ENCODE data around the gene DIS3L2. TPM values are rescaled to one million over a fixed set of nuclear protein-coding genes. Genes with fewer than 3 reads are reported as not detected.

DIS3L2 gene
- total and polyA plus RNA-seq, 2 of the 8 experiments (the other 6 are each of a cell fraction or from before 2014, with no cell fraction given), result 11.5 to 21.6 TPM

GRCh38 chr2:232210306-232210705 lies 248.8 kb downstream of the DIS3L2 start:
- DNase-seq (ENCODE audit: low read depth in 1 of 2, low spot score in 2 of 2), result no peak
- Histone ChIP-seq H3K56ac (replicated peaks; ENCODE audit: insufficient read length, low read depth, low read length) (no peak overlapping the region), H2BK120ac (replicated peaks; ENCODE audit: low read depth, low read length) (no peak overlapping the region), H3K4me2 (ENCODE audit: insufficient read depth in 1 of 2, low read depth in 2 of 2, low read length in 2 of 2) (no peak overlapping the region), H3K9me3 (ENCODE audit: insufficient read depth in 2 of 2, low read depth in 1 of 2, low read length in 1 of 2) (no peaks in the 10 kb centered on the region), H3K27me3 (replicated peaks in 1 of 4; ENCODE audit: control insufficient read depth in 3 of 4, extremely low read depth in 1 of 4, insufficient read depth in 3 of 4, low read length in 3 of 4) (no peaks in the 10 kb centered on the region), H4K20me1 (replicated peaks in 1 of 2; ENCODE audit: control insufficient read depth in 1 of 2, insufficient read depth in 2 of 2, low read length in 2 of 2) (no peaks in the 10 kb centered on the region), H3K79me2 (ENCODE audit: control insufficient read depth in 1 of 2, insufficient read depth in 2 of 2, low read length in 2 of 2) (no peaks in the 10 kb centered on the region), H2BK20ac (ENCODE audit: low read length) (no peak overlapping the region), H3K23me2 (ENCODE audit: low read depth, low read length) (no peaks in the 10 kb centered on the region; the same call in 1 of the 2 replicates), H3K14ac (ENCODE audit: insufficient read length) (no peak overlapping the region), H3K36me3 (ENCODE audit: control insufficient read depth in 2 of 4, insufficient read depth in 4 of 4, low read length in 3 of 4) (no peaks in the 10 kb centered on the region), H3K4ac (replicated peaks; ENCODE audit: insufficient read length, low read depth, low read length) (no peak overlapping the region), H4K91ac (replicated peaks; ENCODE audit: insufficient read length, low read length) (no peak overlapping the region), H2BK5ac (ENCODE audit: low read depth, low read length) (no peak overlapping the region), H3K27ac (ENCODE audit: low read depth, low read length) (no peak overlapping the region), H3K4me3 (ENCODE audit: extremely low read depth in 1 of 4, insufficient read depth in 2 of 4, low read depth in 3 of 4, low read length in 4 of 4) (no peak overlapping the region), H3K18ac (ENCODE audit: extremely low read depth, low read length) (no peak overlapping the region), H2AFZ (ENCODE audit: low read length) (no peak overlapping the region), H3K9ac (replicated peaks in 1 of 4; ENCODE audit: extremely low read depth in 1 of 4, low read depth in 3 of 4, low read length in 3 of 4) (no peak overlapping the region), H2BK12ac (ENCODE audit: low read depth, low read length) (no peak overlapping the region), H4K5ac (ENCODE audit: insufficient read length, low read depth, low read length) (no peak overlapping the region), H2BK15ac (ENCODE audit: low read length) (no peak overlapping the region), H3K79me1 (ENCODE audit: low read depth, low read length) (no peaks in the 10 kb centered on the region), H4K8ac (ENCODE audit: extremely low read depth, insufficient read depth, low read length) (no peak overlapping the region), H2AK5ac (ENCODE audit: low read depth, low read length) (no peak overlapping the region), H3K23ac (ENCODE audit: insufficient read length) (no peak overlapping the region), H3K4me1 (replicated peaks in 1 of 4; ENCODE audit: control insufficient read depth in 3 of 4, insufficient read depth in 4 of 4, low read length in 3 of 4) (no peaks in the 10 kb centered on the region)
- ChIA-PET CTCF (ENCODE audit: partially characterized antibody) (interaction anchor here (2.7 kb wide), 1 partner anchor 20 kb away, joined by 11 read pairs; no protein-coding TSS in a partner anchor), POLR2A (ENCODE audit: partially characterized antibody) (no interaction called here)
- 98% methylated on average over 6 of the region's 6 CpGs; no CpG with 5 or more reads in 1 of the 2 experiments for WGBS, 2 experiments (ENCODE audit: extremely low coverage in 1 of 2, insufficient coverage in 1 of 2, insufficient read length in 1 of 2, insufficient replicate concordance in 2 of 2, low coverage in 1 of 2, low lambda C conversion rate in 2 of 2, missing lambda C conversion rate in 1 of 2)
- FAIRE-seq, result no peak
- TF ChIP-seq RBBP5 (IDR thresholded peaks at IDR 0.05; ENCODE audit: borderline replicate concordance, low read depth, low read length) (no peak), E2F6 (IDR thresholded peaks at IDR 0.05) (no peak), TCF12 (IDR thresholded peaks at IDR 0.05; ENCODE audit: low read depth, low read length) (no peak), TBP (IDR thresholded peaks at IDR 0.05; ENCODE audit: low read depth, low read length) (no peak), BRCA1 (IDR thresholded peaks at IDR 0.05; ENCODE audit: low read depth, low read length) (no peak), RFX5 (IDR thresholded peaks at IDR 0.05; ENCODE audit: borderline replicate concordance, low read depth, low read length) (no peak), HDAC6 (IDR thresholded peaks at IDR 0.05; ENCODE audit: low read depth, low read length) (no peak), SP4 (IDR thresholded peaks at IDR 0.05; ENCODE audit: low read length) (no peak), ATF3 (IDR thresholded peaks at IDR 0.05; ENCODE audit: insufficient read depth, low read depth, low read length) (no peak), SP2 (IDR thresholded peaks at IDR 0.05; ENCODE audit: low read length) (no peak), CBX5 (IDR thresholded peaks at IDR 0.05; ENCODE audit: low read depth, low read length) (no peak), HDAC2 (IDR thresholded peaks at IDR 0.05; ENCODE audit: borderline replicate concordance in 1 of 2, low read depth in 2 of 2, low read length in 2 of 2) (no peak), JUN (IDR thresholded peaks at IDR 0.05; ENCODE audit: low read depth, low read length) (no peak), CBX8 (IDR thresholded peaks at IDR 0.05; ENCODE audit: borderline replicate concordance, low read depth, low read length) (no peak)

All from H1 (cell line).